Measurements from ENCODE around the gene CBR3.
A peak's percentile ranks its signal among the peaks of the same experiment; 100 is the strongest.
"Not testable (repeated sequence)": the region's sequence is repeated elsewhere in the genome, so short reads cannot be mapped to it uniquely, and the experiment has no call there.

CBR3 gene

DNA sequence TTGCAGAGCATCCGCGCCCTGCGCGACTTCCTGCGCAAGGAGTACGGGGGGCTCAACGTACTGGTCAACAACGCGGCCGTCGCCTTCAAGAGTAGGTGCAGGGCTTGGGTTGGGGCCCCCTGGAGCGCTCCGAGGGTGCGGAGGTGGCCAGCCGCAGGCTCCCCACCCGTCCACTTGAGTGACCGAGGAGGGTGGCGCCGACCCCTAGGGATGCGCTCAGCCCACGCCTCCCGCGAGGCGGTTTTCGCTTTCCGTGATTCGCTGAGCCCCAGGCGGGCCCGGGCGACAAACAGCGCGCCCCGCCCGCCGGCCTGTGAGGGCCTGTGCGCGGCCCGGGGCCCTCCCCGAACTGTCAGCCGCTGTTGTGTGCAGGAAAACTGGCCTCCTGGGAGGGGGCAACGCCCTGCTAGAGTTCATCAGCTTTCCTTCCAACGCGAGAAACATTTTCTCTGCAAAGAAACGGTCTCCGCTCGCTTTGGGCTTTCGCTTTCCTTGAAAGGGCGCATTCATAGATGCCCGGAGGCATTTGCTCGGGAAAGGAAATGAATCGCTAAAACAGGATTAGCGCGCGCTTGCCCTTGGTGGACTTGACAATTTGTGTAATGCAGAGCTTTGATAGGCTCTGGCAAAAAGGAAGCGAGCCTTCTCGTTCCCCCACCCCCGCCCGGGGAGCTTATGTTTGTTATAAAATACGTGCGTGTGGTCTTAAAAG lies 668 bp downstream of the CBR3 start:
- Histone ChIP-seq H3K9ac (ENCODE audit: low read depth, low read length) (no peak overlapping the region; the same call in 1 of the 2 replicates), H3K4me3 (ENCODE audit: low read length) (peak overlapping the region; percentile 64), H3K27ac (ENCODE audit: low read length) (no peak overlapping the region), H3K36me3 (ENCODE audit: insufficient read depth, low read depth, low read length) (no peaks in the 10 kb centered on the region), H3K4me1 (ENCODE audit: insufficient read depth, low read length) (peaks cover 6% of the 10 kb centered on the region; the same call in 1 of the 2 replicates), H3K9me3 (ENCODE audit: insufficient read depth, low read depth, low read length) (no peaks in the 10 kb centered on the region), H3K27me3 (ENCODE audit: insufficient read depth, low read length) (peaks cover 72% of the 10 kb centered on the region)

DNA sequence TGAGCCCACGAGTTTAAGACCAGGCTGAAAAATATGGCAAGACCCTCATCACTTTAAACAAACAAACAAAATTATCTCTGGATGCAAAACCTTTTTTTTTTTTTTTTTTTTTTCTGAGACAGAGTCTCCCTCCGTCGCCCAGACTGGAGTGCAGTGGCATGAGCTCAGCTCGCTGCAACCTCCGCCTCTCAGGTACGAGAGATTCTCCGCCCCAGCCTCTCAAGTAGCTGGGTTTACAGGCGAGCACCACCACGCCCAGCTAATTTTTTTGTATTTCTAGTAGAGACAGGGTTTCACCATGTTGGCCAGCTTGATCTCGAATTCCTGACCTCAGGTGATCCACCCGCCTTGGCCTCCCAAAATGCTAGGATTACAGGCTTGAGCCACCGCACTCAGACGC lies 4.9 kb downstream of the CBR3 start:
- not testable (repeated sequence) for H3K36me3 ChIP-seq (ENCODE audit: insufficient read depth, low read depth, low read length); H3K27ac ChIP-seq (ENCODE audit: low read length); H3K4me3 ChIP-seq (ENCODE audit: low read length); H3K9ac ChIP-seq (ENCODE audit: low read depth, low read length); H3K9me3 ChIP-seq (ENCODE audit: insufficient read depth, low read depth, low read length); H3K4me1 ChIP-seq (ENCODE audit: insufficient read depth, low read length)
- peaks cover 37% of the 10 kb centered on the region for H3K27me3 ChIP-seq (ENCODE audit: insufficient read depth, low read length)

DNA sequence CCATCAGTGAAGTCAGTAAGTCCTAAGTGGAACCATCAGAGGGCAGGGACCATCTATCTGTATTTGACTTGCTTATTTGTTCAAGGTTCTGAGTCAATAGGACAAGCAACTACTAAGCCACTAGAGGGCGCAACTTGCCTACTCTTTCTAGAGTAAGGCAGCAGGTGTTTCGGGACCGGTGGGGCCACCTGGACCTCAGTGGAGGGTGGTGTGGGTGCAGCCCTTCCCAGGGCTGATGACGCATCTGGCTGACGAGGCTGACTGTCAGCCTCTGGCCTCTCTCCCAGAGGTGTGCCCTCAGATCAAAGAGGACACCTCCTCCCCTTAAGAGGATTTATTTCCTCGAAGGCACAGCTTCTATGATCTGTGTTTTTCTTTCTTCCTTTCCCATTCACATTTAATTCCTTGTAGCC lies 6.6 kb downstream of the CBR3 start:
- H3K36me3 ChIP-seq (ENCODE audit: insufficient read depth, low read depth, low read length) = no peaks in the 10 kb centered on the region
- no peak overlapping the region for H3K4me3 ChIP-seq (ENCODE audit: low read length)
- peaks cover 19% of the 10 kb centered on the region for H3K27me3 ChIP-seq (ENCODE audit: insufficient read depth, low read length)
- no peak overlapping the region for H3K9ac ChIP-seq (ENCODE audit: low read depth, low read length)
- no peak overlapping the region for H3K27ac ChIP-seq (ENCODE audit: low read length)
- peaks cover 3% of the 10 kb centered on the region; the same call in 1 of the 2 replicates for H3K4me1 ChIP-seq (ENCODE audit: insufficient read depth, low read length)
- H3K9me3 ChIP-seq (ENCODE audit: insufficient read depth, low read depth, low read length) = no peaks in the 10 kb centered on the region

DNA sequence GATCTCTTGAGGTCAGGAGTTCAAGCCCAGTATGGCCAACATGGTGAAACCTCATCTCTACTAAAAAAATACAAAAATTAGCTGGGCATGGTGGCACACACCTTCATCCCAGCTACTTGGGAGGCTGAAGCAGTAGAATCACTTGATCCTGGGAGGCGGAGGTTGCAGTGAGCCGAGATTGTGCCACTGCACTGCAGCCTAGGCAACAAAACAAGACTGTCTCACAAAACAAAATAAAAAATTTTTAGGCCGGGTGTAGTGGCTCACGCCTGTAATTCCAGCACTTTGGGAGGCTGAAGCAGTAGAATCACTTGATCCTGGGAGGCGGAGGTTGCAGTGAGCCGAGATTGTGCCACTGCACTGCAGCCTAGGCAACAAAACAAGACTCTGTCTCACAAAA lies 9.4 kb downstream of the CBR3 start:
- not testable (repeated sequence) for H3K9ac ChIP-seq (ENCODE audit: low read depth, low read length); H3K4me1 ChIP-seq (ENCODE audit: insufficient read depth, low read length); H3K27ac ChIP-seq (ENCODE audit: low read length); H3K4me3 ChIP-seq (ENCODE audit: low read length); H3K9me3 ChIP-seq (ENCODE audit: insufficient read depth, low read depth, low read length); H3K36me3 ChIP-seq (ENCODE audit: insufficient read depth, low read depth, low read length); H3K27me3 ChIP-seq (ENCODE audit: insufficient read depth, low read length)

DNA sequence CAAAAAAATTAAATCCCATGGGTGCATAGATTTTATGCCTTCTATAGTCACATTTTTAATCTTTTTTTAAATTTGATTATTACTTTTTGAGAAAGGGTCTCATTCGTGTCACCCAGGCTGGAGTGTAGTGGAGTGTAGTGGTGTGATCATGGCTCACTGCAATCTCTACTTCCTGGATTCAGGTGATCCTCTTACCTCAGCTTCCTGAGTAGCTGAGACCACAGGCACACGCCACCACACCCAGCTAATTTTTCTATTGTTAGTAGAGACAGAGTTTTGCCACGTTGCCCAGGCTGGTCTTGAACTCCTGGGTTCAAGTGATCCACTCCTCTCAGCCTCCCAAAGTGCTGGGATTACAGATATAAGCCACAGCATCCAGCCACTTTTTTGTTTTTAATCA lies 10.4 kb downstream of the CBR3 start:
- no peaks in the 10 kb centered on the region for H3K27me3 ChIP-seq (ENCODE audit: insufficient read depth, low read length)
- H3K9me3 ChIP-seq (ENCODE audit: insufficient read depth, low read depth, low read length) = no peaks in the 10 kb centered on the region
- H3K36me3 ChIP-seq (ENCODE audit: insufficient read depth, low read depth, low read length) = no peaks in the 10 kb centered on the region
- no peak overlapping the region for H3K27ac ChIP-seq (ENCODE audit: low read length)
- H3K4me3 ChIP-seq (ENCODE audit: low read length) = no peak overlapping the region
- H3K9ac ChIP-seq (ENCODE audit: low read depth, low read length) = no peak overlapping the region
- H3K4me1 ChIP-seq (ENCODE audit: insufficient read depth, low read length) = peaks cover 3% of the 10 kb centered on the region; the same call in 1 of the 2 replicates

DNA sequence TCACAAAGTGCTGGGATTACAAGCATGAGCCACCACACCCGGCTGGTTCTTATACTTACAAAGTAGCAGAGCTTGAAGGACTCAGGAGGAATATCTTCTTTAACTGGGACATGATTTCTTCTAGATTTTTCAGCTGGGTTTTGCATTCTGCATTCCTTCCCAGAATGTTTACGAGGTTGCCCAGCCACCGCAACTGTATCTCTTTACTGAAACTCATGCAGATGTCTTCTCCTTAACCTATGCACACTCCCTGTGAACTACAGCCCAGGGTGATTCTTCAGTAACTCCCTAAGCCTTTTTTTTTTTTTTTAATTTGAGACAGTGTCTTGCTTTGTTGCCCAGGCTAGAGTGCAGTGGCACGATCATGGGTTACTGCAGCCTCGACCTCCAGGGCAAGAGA lies 13.0 kb downstream of the CBR3 start:
- H3K9me3 ChIP-seq (ENCODE audit: insufficient read depth, low read depth, low read length) = no peaks in the 10 kb centered on the region
- no peaks in the 10 kb centered on the region for H3K36me3 ChIP-seq (ENCODE audit: insufficient read depth, low read depth, low read length)
- no peak overlapping the region for H3K27ac ChIP-seq (ENCODE audit: low read length)
- H3K4me3 ChIP-seq (ENCODE audit: low read length) = no peak overlapping the region
- no peak overlapping the region for H3K9ac ChIP-seq (ENCODE audit: low read depth, low read length)
- no peaks in the 10 kb centered on the region for H3K4me1 ChIP-seq (ENCODE audit: insufficient read depth, low read length)
- no peaks in the 10 kb centered on the region for H3K27me3 ChIP-seq (ENCODE audit: insufficient read depth, low read length)

DNA sequence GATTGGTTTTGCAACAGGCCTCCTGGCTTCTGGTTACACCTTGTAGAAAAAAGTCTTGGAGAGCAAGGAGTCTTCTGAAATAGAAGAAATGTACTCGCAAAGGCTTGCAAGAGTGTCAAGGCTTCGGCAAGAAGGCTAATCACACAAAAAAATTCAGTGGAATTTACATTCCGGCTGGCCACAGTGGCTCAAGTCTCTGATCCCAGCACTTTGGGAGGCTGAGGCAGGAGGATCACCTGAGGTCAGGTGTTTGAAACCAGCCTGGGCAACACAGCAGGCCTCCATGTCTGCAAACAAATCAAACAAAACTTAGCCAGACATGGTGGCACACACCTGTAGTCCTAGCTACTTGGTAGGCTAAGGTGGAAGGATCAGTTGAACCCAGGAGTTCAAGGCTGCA lies 14.0 kb downstream of the CBR3 start:
- Histone ChIP-seq H3K4me3 (ENCODE audit: low read length) (no peak overlapping the region), H3K4me1 (ENCODE audit: insufficient read depth, low read length) (no peaks in the 10 kb centered on the region), H3K27me3 (ENCODE audit: insufficient read depth, low read length) (no peaks in the 10 kb centered on the region), H3K36me3 (ENCODE audit: insufficient read depth, low read depth, low read length) (no peaks in the 10 kb centered on the region), H3K9me3 (ENCODE audit: insufficient read depth, low read depth, low read length) (no peaks in the 10 kb centered on the region), H3K27ac (ENCODE audit: low read length) (no peak overlapping the region), H3K9ac (ENCODE audit: low read depth, low read length) (no peak overlapping the region)

DNA sequence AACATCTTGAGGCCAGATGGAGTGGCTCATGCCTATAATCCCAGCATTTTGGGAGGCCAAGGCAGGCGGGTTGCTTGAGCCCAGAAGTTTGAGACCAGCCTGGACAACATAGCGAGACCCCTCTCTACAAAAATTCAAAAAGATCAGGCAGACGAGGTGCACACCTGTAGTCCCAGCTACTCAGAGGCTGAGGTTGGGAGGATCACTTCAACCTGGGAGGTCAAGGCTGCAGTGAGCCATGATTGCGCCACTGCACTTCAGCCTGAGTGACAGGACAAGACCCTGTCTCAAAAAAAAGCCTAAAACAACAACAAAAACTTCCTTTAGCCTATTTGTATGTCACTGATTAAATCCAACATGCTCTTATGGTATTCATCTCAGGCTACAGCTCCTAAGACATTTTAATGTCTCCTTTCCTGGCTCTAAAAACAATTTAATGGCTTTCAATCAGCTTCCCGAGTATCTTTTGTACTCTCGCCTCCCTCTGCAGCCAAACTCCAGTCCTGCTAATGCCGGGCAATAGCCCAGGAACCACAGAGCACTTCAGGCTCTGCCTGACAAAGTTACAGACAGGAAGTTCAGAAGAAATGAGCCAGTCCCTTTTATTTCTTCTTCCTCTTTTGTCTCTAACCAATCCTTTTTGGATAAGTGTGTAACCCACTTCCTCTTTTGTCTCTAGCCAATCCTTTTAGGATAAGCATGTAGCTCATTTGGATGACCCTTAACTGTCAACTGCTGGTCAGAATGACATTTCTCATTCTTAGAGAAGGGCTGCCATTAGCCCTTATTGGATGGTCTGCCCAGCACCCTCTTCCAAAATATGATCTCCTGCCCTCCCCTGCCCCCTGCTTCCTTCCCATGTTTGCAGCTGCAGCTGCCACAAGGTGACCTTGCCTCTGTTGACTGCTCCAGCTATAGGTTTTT lies 15.2 kb downstream of the CBR3 start:
- Histone ChIP-seq H3K4me1 (ENCODE audit: insufficient read depth, low read length) (no peaks in the 10 kb centered on the region), H3K27ac (ENCODE audit: low read length) (no peak overlapping the region), H3K9ac (ENCODE audit: low read depth, low read length) (no peak overlapping the region), H3K36me3 (ENCODE audit: insufficient read depth, low read depth, low read length) (no peaks in the 10 kb centered on the region), H3K9me3 (ENCODE audit: insufficient read depth, low read depth, low read length) (no peaks in the 10 kb centered on the region), H3K27me3 (ENCODE audit: insufficient read depth, low read length) (peaks cover 9% of the 10 kb centered on the region), H3K4me3 (ENCODE audit: low read length) (no peak overlapping the region)

DNA sequence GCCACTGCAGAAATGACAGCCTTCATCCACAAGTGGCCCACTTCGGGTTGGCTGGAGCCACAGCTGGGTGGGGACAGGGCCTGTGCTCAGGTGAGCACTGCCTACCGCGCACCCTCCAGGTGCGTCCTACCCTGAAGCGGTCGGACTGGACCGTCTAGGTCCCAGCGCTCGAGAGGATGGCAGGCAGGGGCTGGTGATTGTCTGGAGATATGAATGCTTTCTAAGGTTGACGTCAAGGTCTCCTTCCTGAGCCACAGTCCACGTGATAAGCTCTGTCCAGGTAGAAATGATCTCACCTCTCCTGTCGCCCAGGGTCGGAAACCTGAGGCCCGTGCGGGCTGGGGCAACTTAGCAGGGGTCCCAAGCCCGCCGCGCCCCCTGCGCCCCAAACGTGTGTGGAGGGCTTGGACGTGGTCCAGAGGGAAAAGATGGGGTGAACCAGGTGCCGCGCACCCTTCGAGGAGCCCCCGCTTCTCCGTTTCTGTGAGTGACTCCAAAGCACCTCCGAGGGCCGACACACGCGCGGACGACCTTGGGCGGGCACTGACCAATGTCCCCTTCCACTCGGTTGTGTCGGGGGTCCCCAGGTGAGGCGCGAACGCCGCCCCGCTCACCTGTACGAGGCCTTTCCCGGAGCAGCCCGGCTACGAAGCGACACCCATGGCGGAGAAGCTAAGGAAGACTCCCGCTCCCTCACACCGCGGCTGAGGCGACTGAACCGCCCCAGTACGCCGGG lies 20.9 kb downstream of the CBR3 start:
- Histone ChIP-seq H3K27ac (ENCODE audit: low read length) (no peak overlapping the region), H3K9me3 (ENCODE audit: insufficient read depth, low read depth, low read length) (no peaks in the 10 kb centered on the region), H3K27me3 (ENCODE audit: insufficient read depth, low read length) (peaks cover 32% of the 10 kb centered on the region), H3K9ac (ENCODE audit: low read depth, low read length) (peak overlapping the region; percentile 11; the same call in 1 of the 2 replicates), H3K36me3 (ENCODE audit: insufficient read depth, low read depth, low read length) (no peaks in the 10 kb centered on the region), H3K4me3 (ENCODE audit: low read length) (peak overlapping the region; percentile 75), H3K4me1 (ENCODE audit: insufficient read depth, low read length) (no peaks in the 10 kb centered on the region)

DNA sequence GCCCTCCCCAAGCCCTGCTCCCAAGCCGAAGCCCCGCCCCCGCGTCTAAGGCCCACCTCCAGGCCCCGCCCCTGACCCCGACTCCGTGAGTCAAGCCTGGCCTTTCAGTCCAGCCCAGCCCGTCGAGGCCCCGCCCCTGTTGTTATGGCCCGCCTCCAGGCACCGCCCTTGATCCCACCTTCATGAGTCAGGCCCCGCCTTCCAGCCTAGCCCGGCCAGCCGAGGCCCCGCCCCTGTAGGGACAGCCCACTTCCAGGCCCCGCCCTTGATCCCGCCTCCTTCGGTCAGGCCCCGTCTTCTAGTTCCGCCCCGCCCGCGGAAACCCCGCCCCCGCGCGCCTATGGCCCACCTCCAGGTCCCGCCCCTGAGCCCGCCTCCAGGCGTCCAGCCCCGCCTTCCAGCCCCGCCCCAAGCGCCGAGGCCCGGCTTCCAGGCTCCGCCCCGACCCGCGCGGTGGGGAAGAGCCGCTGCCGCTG lies 21.5 kb downstream of the CBR3 start:
- H3K4me3 ChIP-seq (ENCODE audit: low read length) = peak overlapping the region; percentile 81; the same call in 1 of the 2 replicates
- no peaks in the 10 kb centered on the region for H3K36me3 ChIP-seq (ENCODE audit: insufficient read depth, low read depth, low read length)
- peaks cover 32% of the 10 kb centered on the region for H3K27me3 ChIP-seq (ENCODE audit: insufficient read depth, low read length)
- no peaks in the 10 kb centered on the region for H3K9me3 ChIP-seq (ENCODE audit: insufficient read depth, low read depth, low read length)
- H3K4me1 ChIP-seq (ENCODE audit: insufficient read depth, low read length) = no peaks in the 10 kb centered on the region
- no peak overlapping the region; the same call in 1 of the 2 replicates for H3K9ac ChIP-seq (ENCODE audit: low read depth, low read length)
- H3K27ac ChIP-seq (ENCODE audit: low read length) = no peak overlapping the region

DNA sequence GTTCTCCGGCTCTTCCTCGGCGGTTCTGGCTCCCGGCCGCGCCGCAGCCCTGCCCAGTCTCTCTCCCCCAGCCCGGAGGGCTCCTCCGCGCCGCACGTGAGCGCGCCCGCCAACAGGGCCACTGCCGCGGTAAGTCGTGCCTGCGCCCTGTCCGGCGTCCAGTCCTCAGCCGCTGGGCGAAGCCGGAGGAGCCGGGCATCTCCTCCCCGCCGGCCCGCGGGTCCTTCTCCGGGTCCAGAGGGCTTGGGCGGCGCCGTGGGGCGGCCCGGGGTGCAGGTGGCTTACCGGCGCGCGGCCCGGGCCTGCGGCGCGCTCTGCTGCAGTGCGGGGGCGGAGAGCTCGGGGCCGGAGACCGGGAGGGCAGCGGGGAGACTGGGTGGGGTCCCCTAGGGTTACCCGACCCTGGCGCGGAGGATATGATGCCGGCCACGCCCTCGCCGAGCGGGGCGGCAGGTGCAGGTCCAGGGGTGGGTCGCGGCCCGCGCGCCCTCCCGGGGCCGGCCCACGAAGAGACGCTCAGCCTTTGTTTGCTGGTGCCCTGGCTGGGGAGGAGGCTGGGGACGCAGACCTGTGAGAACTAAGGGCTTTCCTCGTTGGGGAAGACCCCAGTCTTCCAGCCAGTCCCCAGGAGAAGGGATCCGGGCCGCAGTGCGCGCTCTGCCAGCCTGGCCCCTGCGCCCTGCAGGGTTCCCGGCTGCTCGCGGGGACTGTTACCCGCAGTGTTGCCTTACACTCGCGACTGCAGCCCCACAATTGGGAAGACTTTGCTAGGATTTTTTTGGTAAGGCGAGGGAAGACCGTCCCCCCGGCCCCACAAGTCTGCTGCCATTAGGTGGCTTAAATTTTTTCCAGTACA lies 22.2 kb downstream of the CBR3 start, which contains the start of gene DOP1B:
TSS of gene DOP1B (plus strand) at position 10 of the 856 bp plus-strand sequence. CDS start 7,910 bp downstream, outside the sequence.
- peaks cover 32% of the 10 kb centered on the region for H3K27me3 ChIP-seq (ENCODE audit: insufficient read depth, low read length)
- no peaks in the 10 kb centered on the region for H3K36me3 ChIP-seq (ENCODE audit: insufficient read depth, low read depth, low read length)
- H3K4me1 ChIP-seq (ENCODE audit: insufficient read depth, low read length) = no peaks in the 10 kb centered on the region
- no peaks in the 10 kb centered on the region for H3K9me3 ChIP-seq (ENCODE audit: insufficient read depth, low read depth, low read length)
- H3K9ac ChIP-seq (ENCODE audit: low read depth, low read length) = peak within 1 kb of the TSS; percentile 65; the same call in 1 of the 2 replicates
- peak within 1 kb of the TSS; percentile 81 for H3K4me3 ChIP-seq (ENCODE audit: low read length)
- H3K27ac ChIP-seq (ENCODE audit: low read length) = no peak within 1 kb of the TSS
